Fibroblast of lung (primary cell): ENCODE results near the gene OSBPL6. TPM values are rescaled to one million over a fixed set of nuclear protein-coding genes. Genes with fewer than 3 reads are reported as not detected.

Experiments
- DNase-seq, 2 donors: peaks; one replicate each; pipeline versions ENCODE4 v3.0.0 to v3.0.0-alpha.2; 2010; ENCODE audit warnings: low read depth in 2 of 2
- H2AFZ ChIP-seq: 2 replicates; pipeline ENCODE4 v1.5.1; 2012; ENCODE audit warnings: low read length, control low read depth, inconsistent platforms
- H3K27ac ChIP-seq: 2 replicates; pipeline ENCODE4 v1.5.1; 2011; ENCODE audit warnings: low read length, control low read depth; ENCODE audit not compliant: insufficient read depth
- H3K27me3 ChIP-seq: 2 replicates; pipeline ENCODE4 v1.5.1; 2011; ENCODE audit warnings: mild to moderate bottlenecking, low read length; ENCODE audit not compliant: control insufficient read depth, insufficient read depth
- H3K36me3 ChIP-seq: 2 replicates; pipeline ENCODE4 v1.5.1; 2011; ENCODE audit warnings: low read length; ENCODE audit not compliant: control insufficient read depth, insufficient read depth
- H3K4me1 ChIP-seq: 2 replicates; pipeline ENCODE4 v1.5.1; 2011; ENCODE audit warnings: low read length; ENCODE audit not compliant: control insufficient read depth, insufficient read depth; ENCODE audit errors: extremely low read depth
- H3K4me2 ChIP-seq: 2 replicates; pipeline ENCODE4 v1.5.1; 2011; ENCODE audit warnings: low read length, control low read depth; ENCODE audit not compliant: insufficient read depth; ENCODE audit errors: extremely low read depth
- H3K4me3 ChIP-seq, 4 experiments: fragments of 200-600 bp in 1 of 4; sonication (generic) in 1 of 4; replicated peaks in 1 of 4; 2 replicates each; pipeline ENCODE4 v1.5.1; 2011 to 2016; ENCODE audit warnings: low read length in 4 of 4, low read depth in 3 of 4, mild to moderate bottlenecking in 3 of 4, control low read depth in 2 of 4, inconsistent platforms in 1 of 4, mixed read lengths in 1 of 4; ENCODE audit not compliant: insufficient read depth in 1 of 4; ENCODE audit errors: control extremely low read depth in 1 of 4
- H3K79me2 ChIP-seq: 2 replicates; pipeline ENCODE4 v1.5.1; 2012; ENCODE audit warnings: mild to moderate bottlenecking, low read length, inconsistent platforms; ENCODE audit not compliant: control insufficient read depth, insufficient read depth
- H3K9ac ChIP-seq: 2 replicates; pipeline ENCODE4 v1.5.1; 2011; ENCODE audit warnings: mild to moderate bottlenecking, low read length, control low read depth; ENCODE audit not compliant: insufficient read depth
- H3K9me3 ChIP-seq: 2 replicates; pipeline ENCODE4 v1.5.1; 2012; ENCODE audit warnings: low read depth, low read length; ENCODE audit not compliant: control insufficient read depth, insufficient read depth
- H4K20me1 ChIP-seq: 2 replicates; pipeline ENCODE4 v1.5.1; 2011; ENCODE audit warnings: low read length; ENCODE audit not compliant: control insufficient read depth, insufficient read depth; ENCODE audit errors: extremely low read depth
- CTCF ChIP-seq, 2 donors: IDR thresholded peaks in 1 of 2; conservative IDR thresholded peaks in 1 of 2; 1 replicate in 1 of 2; 2 replicates in 1 of 2; pipeline ENCODE4 v1.5.1; 2011 to 2012; ENCODE audit warnings: low read length in 2 of 2, control low read depth in 1 of 2, inconsistent platforms in 1 of 2, low read depth in 1 of 2, mild to moderate bottlenecking in 1 of 2
- EZH2 ChIP-seq: IDR thresholded peaks from 2 replicates; pipeline ENCODE4 v1.5.1; 2012; ENCODE audit warnings: low read length, control low read depth, mild to moderate bottlenecking; ENCODE audit errors: missing control alignments
- polyA plus RNA-seq, 2 donors: library from polyadenylated mRNA; depleted of rRNA in 1 of 2; stranded (reverse) in 1 of 2; unstranded in 1 of 2; fragments of >200 nt; gene quantifications; 2 replicates each; pipeline ENCODE4 v1.2.1, GENCODE V29; 2011 to 2012; ENCODE audit warnings: missing spikeins in 1 of 2
- total RNA-seq: library from RNA; depleted of rRNA; stranded (reverse); fragments of >200 nt; gene quantifications from 2 replicates; pipeline ENCODE4 v1.2.1, GENCODE V29; 2014

OSBPL6 gene
- total and polyA plus RNA-seq, 2 donors (not counting 1 experiment from before 2014, with no cell fraction given) = 1.0 to 5.3 TPM

GRCh38 chr2:178388287-178388686, 194.0 kb downstream of the OSBPL6 start:
- no peaks in the 10 kb centered on the region for H3K36me3 ChIP-seq
- H3K4me2 ChIP-seq = no peak overlapping the region
- no peaks in the 10 kb centered on the region for H3K27me3 ChIP-seq
- no peak for DNase-seq
- no peaks in the 10 kb centered on the region for H4K20me1 ChIP-seq
- H3K4me1 ChIP-seq = no peaks in the 10 kb centered on the region
- no peaks in the 10 kb centered on the region for H3K9me3 ChIP-seq
- no peak overlapping the region for H3K27ac ChIP-seq
- H3K9ac ChIP-seq = no peak overlapping the region
- no peak overlapping the region for H3K4me3 ChIP-seq
- H3K79me2 ChIP-seq = no peaks in the 10 kb centered on the region
- no peak overlapping the region for H2AFZ ChIP-seq
- TF ChIP-seq EZH2 (no peak), CTCF (conservative IDR thresholded peaks at IDR 0.05 in 1 of 2, IDR thresholded peaks at IDR 0.05 in 1 of 2; ENCODE audit: low read depth in 1 of 2, low read length in 2 of 2) (no peak)

- TF ChIP-seq EZH2 (no peak), CTCF (conservative IDR thresholded peaks at IDR 0.05 in 1 of 2, IDR thresholded peaks at IDR 0.05 in 1 of 2; ENCODE audit: low read depth in 1 of 2, low read length in 2 of 2) (no peak)
- no peak overlapping the region for H3K4me2 ChIP-seq
- H3K27ac ChIP-seq = no peak overlapping the region
- no peaks in the 10 kb centered on the region for H3K36me3 ChIP-seq
- no peaks in the 10 kb centered on the region for H3K4me1 ChIP-seq
- H3K9me3 ChIP-seq = no peaks in the 10 kb centered on the region
- DNase-seq = peak in 1 of 2 donors; percentile 22
- H2AFZ ChIP-seq = no peak overlapping the region
- no peak overlapping the region for H3K9ac ChIP-seq
- no peaks in the 10 kb centered on the region for H4K20me1 ChIP-seq
- no peak overlapping the region for H3K4me3 ChIP-seq
- H3K79me2 ChIP-seq = no peaks in the 10 kb centered on the region
- no peaks in the 10 kb centered on the region for H3K27me3 ChIP-seq
Observed at GRCh38 chr2:178391701-178392100, 197.4 kb downstream of the OSBPL6 start.

- Histone ChIP-seq H3K4me2 (no peak overlapping the region), H3K4me3 (no peak overlapping the region), H3K9ac (no peak overlapping the region), H3K36me3 (no peaks in the 10 kb centered on the region), H3K79me2 (no peaks in the 10 kb centered on the region), H3K4me1 (no peaks in the 10 kb centered on the region), H2AFZ (no peak overlapping the region), H3K27ac (no peak overlapping the region), H3K27me3 (no peaks in the 10 kb centered on the region), H3K9me3 (no peaks in the 10 kb centered on the region), H4K20me1 (no peaks in the 10 kb centered on the region)
- DNase-seq = peak in 1 of 2 donors; percentile 34
- TF ChIP-seq EZH2 (no peak), CTCF (conservative IDR thresholded peaks at IDR 0.05 in 1 of 2, IDR thresholded peaks at IDR 0.05 in 1 of 2; ENCODE audit: low read depth in 1 of 2, low read length in 2 of 2) (no peak)
Observed at GRCh38 chr2:178392215-178392614, 197.9 kb downstream of the OSBPL6 start.
